Neuronal stem cell (in vitro differentiated cells): Measurements from ENCODE around the gene SLC38A8.

Source experiments
- DNase-seq: peaks from one replicate; pipeline ENCODE4 v3.0.0-alpha.2; 2013; ENCODE audit warnings: low spot score
- H2AFZ ChIP-seq: one replicate; pipeline ENCODE4 v1.6.1; 2013; ENCODE audit warnings: mild to moderate bottlenecking, low read length, inconsistent platforms
- H2AK5ac ChIP-seq: 2 replicates; pipeline ENCODE4 v1.6.1; 2013; ENCODE audit warnings: low read depth, mild to moderate bottlenecking, inconsistent platforms, low read length, moderate library complexity, mixed read lengths
- H2BK120ac ChIP-seq: 2 replicates; pipeline ENCODE4 v1.6.1; 2013; ENCODE audit warnings: low read depth, mild to moderate bottlenecking, inconsistent platforms, low read length, moderate library complexity, mixed read lengths
- H2BK12ac ChIP-seq: one replicate; pipeline ENCODE4 v1.6.1; 2013; ENCODE audit warnings: low read length, inconsistent platforms
- H2BK15ac ChIP-seq: 2 replicates; pipeline ENCODE4 v1.6.1; 2013; ENCODE audit warnings: mild to moderate bottlenecking, low read length, inconsistent platforms, mixed read lengths
- H2BK5ac ChIP-seq: one replicate; pipeline ENCODE4 v1.6.1; 2013; ENCODE audit warnings: inconsistent platforms, mild to moderate bottlenecking, low read length, moderate library complexity
- H3K14ac ChIP-seq: one replicate; pipeline ENCODE4 v1.6.1; 2013; ENCODE audit warnings: low read length, inconsistent platforms
- H3K18ac ChIP-seq: 2 replicates; pipeline ENCODE4 v1.6.1; 2013; ENCODE audit warnings: low read length, inconsistent platforms
- H3K23ac ChIP-seq: 2 replicates; pipeline ENCODE4 v1.6.1; 2013; ENCODE audit warnings: low read depth, mild to moderate bottlenecking, mixed read lengths, low read length, inconsistent platforms; ENCODE audit not compliant: poor library complexity
- H3K27ac ChIP-seq: replicated peaks from 3 replicates; pipeline ENCODE4 v1.5.1; 2013; ENCODE audit warnings: low read length, inconsistent platforms
- H3K27me3 ChIP-seq, 3 experiments: 2 replicates each; pipeline ENCODE4 v1.6.1; 2013; ENCODE audit warnings: low read length in 3 of 3, mild to moderate bottlenecking in 2 of 3, inconsistent platforms in 1 of 3, low read depth in 1 of 3, mixed read lengths in 1 of 3, moderate library complexity in 1 of 3; ENCODE audit not compliant: control insufficient read depth in 3 of 3, insufficient read depth in 3 of 3
- H3K36me3 ChIP-seq, 2 donors: replicated peaks in 1 of 2; 2 replicates each; pipeline ENCODE4 v1.6.1; 2013; ENCODE audit warnings: low read length in 2 of 2; ENCODE audit not compliant: control insufficient read depth in 2 of 2, insufficient read depth in 2 of 2
- H3K4ac ChIP-seq: 2 replicates; pipeline ENCODE4 v1.6.1; 2013; ENCODE audit warnings: inconsistent platforms, mild to moderate bottlenecking, low read length, moderate library complexity
- H3K4me1 ChIP-seq, 2 donors: 1 replicate in 1 of 2; 2 replicates in 1 of 2; pipeline ENCODE4 v1.6.1; 2013; ENCODE audit warnings: low read length in 2 of 2, low read depth in 1 of 2; ENCODE audit not compliant: control insufficient read depth in 2 of 2, insufficient read depth in 1 of 2
- H3K4me2 ChIP-seq: one replicate; pipeline ENCODE4 v1.6.1; 2013; ENCODE audit warnings: mild to moderate bottlenecking, low read length, inconsistent platforms; ENCODE audit not compliant: insufficient read depth, poor library complexity, severe bottlenecking
- H3K4me3 ChIP-seq, 2 donors: 2 replicates each; pipeline ENCODE4 v1.5.1; 2013; ENCODE audit warnings: low read length in 2 of 2, mild to moderate bottlenecking in 2 of 2, inconsistent platforms in 1 of 2, moderate library complexity in 1 of 2
- H3K79me1 ChIP-seq: one replicate; pipeline ENCODE4 v1.6.1; 2013; ENCODE audit warnings: low read depth, mild to moderate bottlenecking, inconsistent platforms, low read length, moderate library complexity
- H3K9ac ChIP-seq: one replicate; pipeline ENCODE4 v1.6.1; 2013; ENCODE audit warnings: mild to moderate bottlenecking, low read depth, low read length, inconsistent platforms; ENCODE audit not compliant: poor library complexity
- H3K9me3 ChIP-seq, 2 donors: replicated peaks in 1 of 2; 2 replicates each; pipeline versions ENCODE3 to v1.6.1; 2013; ENCODE audit warnings: low read length in 2 of 2, mild to moderate bottlenecking in 2 of 2, inconsistent platforms in 1 of 2, low read depth in 1 of 2, mixed read lengths in 1 of 2, moderate library complexity in 1 of 2; ENCODE audit not compliant: control insufficient read depth in 2 of 2, insufficient read depth in 1 of 2
- H4K8ac ChIP-seq: one replicate; pipeline ENCODE4 v1.6.1; 2013; ENCODE audit warnings: low read depth, mild to moderate bottlenecking, inconsistent platforms, low read length, moderate library complexity
- H4K91ac ChIP-seq: one replicate; pipeline ENCODE4 v1.6.1; 2013; ENCODE audit warnings: low read length, low read depth, mild to moderate bottlenecking, inconsistent platforms; ENCODE audit not compliant: poor library complexity
- WGBS, 2 donors: extraction: QIAGEN DNeasy Blood & Tissue Kit; methylation state at CpG; one replicate each; pipeline ENCODE4 v1.1.7; 2013; ENCODE audit warnings: missing lambda C conversion rate in 2 of 2, mixed read lengths in 1 of 2; ENCODE audit not compliant: insufficient read length in 2 of 2, insufficient replicate concordance in 1 of 2; ENCODE audit errors: extremely low coverage in 2 of 2; 5-methylcytosine and 5-hydroxymethylcytosine counted together

Gene SLC38A8

DNA sequence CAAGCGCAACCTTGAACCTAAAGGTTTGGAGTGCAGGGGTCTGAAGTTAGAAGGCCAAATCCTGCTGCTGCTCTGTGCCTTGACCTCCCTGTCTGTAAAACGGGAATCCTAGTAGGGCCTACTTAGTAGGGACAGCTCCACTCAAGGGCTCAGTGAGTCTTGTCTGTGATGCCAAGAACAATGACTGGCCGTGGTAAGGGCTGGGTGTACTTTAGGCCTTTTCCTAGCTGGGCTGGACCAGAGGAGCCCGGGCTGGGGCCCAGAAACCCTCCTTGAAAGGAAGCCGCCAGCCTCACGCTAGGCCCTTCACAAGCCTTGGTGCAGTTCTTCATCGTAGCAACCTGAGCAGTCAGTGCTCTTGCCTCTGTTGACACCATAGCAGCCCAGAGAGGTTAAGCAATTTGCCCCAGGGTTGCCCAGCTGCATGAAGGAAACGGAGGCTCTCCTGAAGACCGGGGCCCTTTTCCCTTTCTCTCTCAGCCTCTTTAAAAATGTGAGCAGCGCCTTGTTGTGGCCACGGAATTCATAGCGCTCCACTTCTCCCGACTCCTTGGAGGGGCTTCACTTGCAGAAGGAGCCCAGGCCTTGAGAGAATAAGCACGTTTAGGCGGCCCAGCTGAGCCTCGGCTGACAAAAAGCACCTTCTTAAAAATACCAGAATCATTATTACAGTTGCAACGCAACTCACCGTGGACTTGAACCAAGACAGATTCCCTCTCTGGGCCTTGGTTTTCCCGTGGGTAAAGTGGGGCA lies 70.2 kb downstream of the SLC38A8 start:
- H3K4me1 ChIP-seq, result peaks cover 8 to 10% of the 10 kb centered on the region in 2 donors
- peak overlapping the region; percentile 57 for H2AK5ac ChIP-seq
- H2BK120ac ChIP-seq, result no peak overlapping the region
- no peak overlapping the region for H3K27ac ChIP-seq
- no peak overlapping the region for H2BK12ac ChIP-seq
- H4K8ac ChIP-seq, result peak overlapping the region; percentile 75
- no peak overlapping the region for H4K91ac ChIP-seq
- no peaks in the 10 kb centered on the region for H3K36me3 ChIP-seq
- no peak overlapping the region for H2BK15ac ChIP-seq
- peaks cover 2% of the 10 kb centered on the region for H3K79me1 ChIP-seq
- peaks cover 0 to 8% of the 10 kb centered on the region in 2 donors for H3K9me3 ChIP-seq
- no peak overlapping the region for H3K14ac ChIP-seq
- peak overlapping the region; percentile 5 for H2BK5ac ChIP-seq
- H3K9ac ChIP-seq, result no peak overlapping the region
- H3K23ac ChIP-seq, result no peak overlapping the region
- H3K4ac ChIP-seq, result peak overlapping the region; percentile 71
- no peak for DNase-seq
- H3K4me3 ChIP-seq, result no peak overlapping the region
- no peak overlapping the region for H2AFZ ChIP-seq
- no peak overlapping the region for H3K18ac ChIP-seq
- peaks cover 0 to 2% (median 0%) of the 10 kb centered on the region in 3 experiments for H3K27me3 ChIP-seq
- no peak overlapping the region for H3K4me2 ChIP-seq
- no CpG with 5 or more reads among the region's 19 CpGs for WGBS, 2 donors

DNA sequence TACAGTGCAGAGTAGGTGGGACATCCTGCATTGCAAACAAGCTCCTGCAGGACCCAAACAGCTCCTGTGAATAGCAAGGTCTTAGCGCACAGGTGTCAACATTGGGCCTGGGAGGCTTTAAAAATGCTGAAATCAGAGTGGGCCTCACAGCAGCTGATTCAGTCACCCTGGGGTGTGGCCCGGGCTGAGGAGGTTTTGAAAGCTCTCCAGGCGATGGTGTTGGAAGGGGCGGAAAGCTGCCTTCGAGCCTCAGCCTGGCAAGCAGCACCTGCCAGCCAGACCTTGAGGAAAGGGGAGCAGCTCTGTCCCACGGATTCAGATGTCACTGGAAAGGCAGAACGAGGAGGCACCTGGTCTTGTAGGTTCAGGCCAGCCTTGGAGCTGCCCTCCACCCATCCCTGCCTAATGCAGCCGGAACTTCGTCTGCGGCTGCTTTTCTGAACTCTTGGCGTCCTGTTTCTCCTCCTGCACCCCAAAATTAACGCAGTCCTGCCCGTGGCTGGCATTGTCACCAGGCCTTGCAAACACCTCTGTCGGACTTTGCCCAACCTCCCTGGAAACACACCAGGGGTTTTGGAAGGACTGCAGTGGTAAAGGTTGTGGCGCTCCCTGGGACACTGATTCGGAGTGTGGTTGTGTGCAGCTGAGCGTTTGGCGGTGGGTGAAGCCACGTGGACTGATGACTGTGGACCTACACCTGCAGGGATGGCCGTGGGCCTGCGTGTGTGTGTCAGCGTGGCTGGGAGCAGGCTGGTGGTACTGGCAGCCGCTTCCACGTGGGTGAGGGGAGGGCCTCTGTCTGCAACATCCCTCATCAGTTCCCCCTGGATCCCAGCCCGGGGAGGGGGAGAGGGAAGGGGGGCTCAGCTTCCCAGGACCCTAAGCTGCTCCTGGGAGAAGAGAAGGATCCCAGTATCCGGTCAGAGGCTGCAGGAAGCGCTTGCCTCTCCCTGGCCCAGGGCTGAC lies 71.1 kb downstream of the SLC38A8 start:
- Histone ChIP-seq H4K91ac (no peak overlapping the region), H3K79me1 (peaks cover 2% of the 10 kb centered on the region), H3K27ac (peak overlapping the region; percentile 21), H3K9me3 (no peaks in the 10 kb centered on the region), H2BK120ac (no peak overlapping the region), H3K27me3 (peaks cover 0 to 2% (median 0%) of the 10 kb centered on the region in 3 experiments), H3K4me3 (peak overlapping the region in 1 of 2 donors; percentile 41), H3K18ac (peak overlapping the region; percentile 67), H2AFZ (no peak overlapping the region), H3K4ac (no peak overlapping the region), H3K4me1 (peaks cover 8 to 10% of the 10 kb centered on the region in 2 donors), H2BK15ac (peak overlapping the region; percentile 93), H3K14ac (peak overlapping the region; percentile 79), H2BK12ac (no peak overlapping the region), H4K8ac (no peak overlapping the region), H2AK5ac (peak overlapping the region; percentile 53), H3K4me2 (no peak overlapping the region), H3K23ac (peak overlapping the region; percentile 87), H3K9ac (peak overlapping the region; percentile 66), H3K36me3 (no peaks in the 10 kb centered on the region), H2BK5ac (peak overlapping the region; percentile 5)
- DNase-seq, result no peak
- WGBS, 2 donors, result no CpG with 5 or more reads among the region's 27 CpGs

DNA sequence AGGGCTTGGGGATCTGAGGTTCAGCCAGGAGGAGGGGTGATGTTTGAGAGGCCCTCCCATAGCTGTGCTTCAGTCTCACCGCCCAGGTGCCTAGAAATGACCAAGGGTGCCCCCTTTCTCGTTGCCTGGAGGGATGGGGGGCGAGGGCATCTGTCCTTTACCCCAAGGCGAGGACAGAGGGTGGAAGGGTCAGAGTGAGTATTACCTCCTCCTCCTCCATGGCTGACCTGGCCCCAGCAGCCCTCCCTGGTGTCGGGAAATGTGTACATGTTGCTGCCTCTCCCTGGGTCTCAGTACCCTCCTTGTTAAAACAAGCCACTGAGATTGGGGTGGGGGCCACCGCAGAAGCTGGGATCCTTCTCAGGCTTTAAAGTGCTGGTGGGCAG lies 72.2 kb downstream of the SLC38A8 start:
- Histone ChIP-seq H3K9ac (no peak overlapping the region), H2BK15ac (no peak overlapping the region), H2BK5ac (no peak overlapping the region), H2AK5ac (peak overlapping the region; percentile 95), H2BK120ac (no peak overlapping the region), H3K4ac (no peak overlapping the region), H4K8ac (no peak overlapping the region), H3K18ac (peak overlapping the region; percentile 81), H3K4me2 (no peak overlapping the region), H3K14ac (no peak overlapping the region), H3K9me3 (no peaks in the 10 kb centered on the region), H3K4me3 (no peak overlapping the region), H3K27me3 (peaks cover 0 to 2% (median 0%) of the 10 kb centered on the region in 3 experiments), H3K4me1 (peaks cover 8 to 10% of the 10 kb centered on the region in 2 donors), H3K79me1 (peaks cover 2% of the 10 kb centered on the region), H2BK12ac (no peak overlapping the region), H3K23ac (peak overlapping the region; percentile 44), H3K27ac (no peak overlapping the region), H3K36me3 (no peaks in the 10 kb centered on the region), H2AFZ (no peak overlapping the region), H4K91ac (no peak overlapping the region)
- no peak for DNase-seq
- no CpG with 5 or more reads among the region's 6 CpGs for WGBS, 2 donors
